Right lobe of liver (tissue), 6 donors: ENCODE measurements around the gene STAC2. TPM values are rescaled to one million over a fixed set of nuclear protein-coding genes. Genes with fewer than 3 reads are reported as not detected.

Source experiments
- ATAC-seq, 4 donors: fragments of 200-7000 bp; cut with Tn5 transposase; one replicate each; pipeline ENCODE4 v1.9.1; 2020; ENCODE audit warnings: mild to moderate bottlenecking in 4 of 4, moderate library complexity in 4 of 4
- DNase-seq, 3 donors: peaks; one replicate each; pipeline ENCODE4 v3.0.0-alpha.2; 2020
- H3K27ac ChIP-seq, 3 donors: fragments of 200-600 bp; one replicate each; pipeline ENCODE4 v1.8.0; 2022
- H3K27me3 ChIP-seq, 2 donors: fragments of 200-600 bp; one replicate each; pipeline ENCODE4 v1.8.0; 2022
- H3K36me3 ChIP-seq, 4 donors: fragments of 200-600 bp; sonication (generic) in 1 of 4; one replicate each; pipeline versions ENCODE4 v1.5.1 to v1.8.0; 2017 to 2022; ENCODE audit warnings: control low read depth in 1 of 4
- H3K4me1 ChIP-seq, 4 donors: fragments of 200-600 bp; sonication (generic) in 1 of 4; one replicate each; pipeline versions ENCODE4 v1.5.1 to v1.8.0; 2017 to 2022; ENCODE audit warnings: control low read depth in 1 of 4
- H3K4me3 ChIP-seq, 3 donors: fragments of 200-600 bp; one replicate each; pipeline ENCODE4 v1.8.0; 2022
- H3K9me3 ChIP-seq, 4 donors: fragments of 200-600 bp; sonication (generic) in 1 of 4; one replicate each; pipeline versions ENCODE4 v1.5.1 to v1.8.0; 2017 to 2022; ENCODE audit warnings: control low read depth in 1 of 4
- CTCF ChIP-seq, 4 donors: fragments of 200-600 bp in 3 of 4; fragments of 450-650 bp in 1 of 4; IDR thresholded peaks; one replicate each; pipeline versions ENCODE4 v1.5.1 to v1.8.0; 2016 to 2022; ENCODE audit warnings: antibody characterized with exemption in 4 of 4, mild to moderate bottlenecking in 2 of 4
- POLR2A ChIP-seq: fragments of 450-650 bp; IDR thresholded peaks from one replicate; pipeline ENCODE4 v1.6.1; 2017; ENCODE audit warnings: antibody characterized with exemption, mild to moderate bottlenecking
- WGBS: methylation state at CpG from one replicate; pipeline ENCODE4 v1.1.6; 2018; ENCODE audit warnings: low coverage, low lambda C conversion rate; ENCODE audit not compliant: insufficient coverage; ENCODE audit errors: missing lambda C conversion rate; 5-methylcytosine and 5-hydroxymethylcytosine counted together
- intact Hi-C, 2 donors: fragments of 100-400 bp; cut with DNase I; formaldehyde crosslinking; loops; one replicate each; pipeline versions ENCODE4 v1.11.2 to v1.14.1; 2022
- long read RNA-seq: library from polyadenylated mRNA; unstranded; transcript quantifications from one replicate; pipeline ENCODE4 v2.0.0, GENCODE V29; 2019
- total RNA-seq, 6 experiments: library from RNA; depleted of rRNA in 2 of 6; stranded (reverse); fragments of >200 nt in 2 of 6; fragmentation: NEBNext Ultra II Directional in 3 of 6; extraction: Animal tissue kit (Norgen Biotek cat#: 25700) in 3 of 6; gene quantifications; one replicate each; pipeline versions ENCODE4 v1.1.0 to v1.2.4, GENCODE V29; 2016 to 2023
- donor health status: DM: no; HTN: yes; CAD: no.
- donor health status: DM: no; HTN: no; CAD: no.
- donor health status: DM: no; HTN: no; CAD: no.
- donor health status: DM: no; HTN: yes; CAD: no.
- donor health status: DM: no; HTN: yes; CAD: no.

Gene STAC2, protein sequence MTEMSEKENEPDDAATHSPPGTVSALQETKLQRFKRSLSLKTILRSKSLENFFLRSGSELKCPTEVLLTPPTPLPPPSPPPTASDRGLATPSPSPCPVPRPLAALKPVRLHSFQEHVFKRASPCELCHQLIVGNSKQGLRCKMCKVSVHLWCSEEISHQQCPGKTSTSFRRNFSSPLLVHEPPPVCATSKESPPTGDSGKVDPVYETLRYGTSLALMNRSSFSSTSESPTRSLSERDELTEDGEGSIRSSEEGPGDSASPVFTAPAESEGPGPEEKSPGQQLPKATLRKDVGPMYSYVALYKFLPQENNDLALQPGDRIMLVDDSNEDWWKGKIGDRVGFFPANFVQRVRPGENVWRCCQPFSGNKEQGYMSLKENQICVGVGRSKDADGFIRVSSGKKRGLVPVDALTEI
- not detected for total RNA-seq
- long read RNA-seq = 0 reads

- H3K4me1 ChIP-seq = peaks cover 0 to 7% (median 0%) of the 10 kb centered on the region in 4 donors
- peak within 1 kb of the TSS in 1 of 3 donors; percentile 16 for H3K4me3 ChIP-seq
- no peaks in the 10 kb centered on the region for H3K9me3 ChIP-seq
- intact Hi-C loops = no loop called here
- no peak for DNase-seq
- H3K27me3 ChIP-seq = peaks cover 0 to 4% of the 10 kb centered on the region in 2 donors
- no peak for ATAC-seq
- 6% methylated on average over 12 of the region's 71 CpGs for WGBS
- TF ChIP-seq POLR2A (no peak), CTCF (IDR thresholded peaks at IDR 0.05) (no peak)
- H3K27ac ChIP-seq = no peak within 1 kb of the TSS
- no peaks in the 10 kb centered on the region for H3K36me3 ChIP-seq
Measured at GRCh38 chr17:39225308-39225958, at the start of gene STAC2. TSS of gene STAC2 (minus strand) at chr17:39225945. CDS start at chr17:39225502, 443 bp downstream.

- intact Hi-C loops = no loop called here
- H3K9me3 ChIP-seq = no peaks in the 10 kb centered on the region
- no peak overlapping the region for H3K4me3 ChIP-seq
- H3K36me3 ChIP-seq = peaks cover 0 to 47% (median 11%) of the 10 kb centered on the region in 4 donors
- no peaks in the 10 kb centered on the region for H3K4me1 ChIP-seq
- WGBS = 86% methylated on average over 3 of the region's 3 CpGs
- DNase-seq (no peak), ATAC-seq (peak in 1 of 4 donors; percentile 32)
- TF ChIP-seq POLR2A (no peak), CTCF (IDR thresholded peaks at IDR 0.05) (no peak)
- no peaks in the 10 kb centered on the region for H3K27me3 ChIP-seq
- H3K27ac ChIP-seq = no peak overlapping the region
Measured at GRCh38 chr17:39271546-39271945, 45.8 kb upstream of the STAC2 start.

DNA sequence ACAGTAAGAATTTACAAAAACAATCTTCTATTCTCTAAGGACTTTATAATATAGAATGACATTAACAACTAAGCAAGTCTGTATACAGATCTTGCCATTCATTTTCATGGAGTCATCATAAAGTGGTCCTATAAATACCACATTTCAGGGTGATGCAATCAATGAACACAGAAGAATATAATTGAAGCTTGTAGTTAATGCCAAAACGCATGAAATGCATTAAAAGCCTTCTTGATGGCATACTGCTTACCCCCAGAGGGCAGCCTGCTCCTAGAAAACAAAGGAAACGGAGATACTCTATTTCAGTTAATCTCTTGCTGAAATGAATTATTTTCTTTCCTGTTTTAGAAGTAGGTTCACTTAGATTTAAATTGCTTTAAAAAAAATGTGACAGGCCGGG is 45.2 kb upstream of the STAC2 start:
- no peaks in the 10 kb centered on the region for H3K4me1 ChIP-seq
- TF ChIP-seq CTCF (IDR thresholded peaks at IDR 0.05) = peak; percentile 29 to 56 (median 42)
- no peak for TF ChIP-seq POLR2A
- H3K36me3 ChIP-seq = peaks cover 0 to 47% (median 11%) of the 10 kb centered on the region in 4 donors
- no peak overlapping the region for H3K4me3 ChIP-seq
- intact Hi-C loops = no loop called here
- WGBS = 40% methylated on average over 3 of the region's 3 CpGs
- DNase-seq = no peak
- peak in 2 of 4 donors; percentile 40 to 69 for ATAC-seq
- H3K9me3 ChIP-seq = no peaks in the 10 kb centered on the region
- no peak overlapping the region for H3K27ac ChIP-seq
- no peaks in the 10 kb centered on the region for H3K27me3 ChIP-seq

- H3K9me3 ChIP-seq = no peaks in the 10 kb centered on the region
- TF ChIP-seq CTCF (IDR thresholded peaks at IDR 0.05) (no peak), POLR2A (no peak)
- 80% methylated on average over 5 of the region's 5 CpGs for WGBS
- H3K27me3 ChIP-seq = no peaks in the 10 kb centered on the region
- H3K36me3 ChIP-seq = peaks cover 0 to 68% (median 11%) of the 10 kb centered on the region in 4 donors
- H3K4me3 ChIP-seq = no peak overlapping the region
- DNase-seq (no peak), ATAC-seq (no peak)
- intact Hi-C loops = no loop called here
- H3K27ac ChIP-seq = no peak overlapping the region
- no peaks in the 10 kb centered on the region for H3K4me1 ChIP-seq
Measured at GRCh38 chr17:39264119-39264518, 38.4 kb upstream of the STAC2 start.
